Stimulated activated CD4-positive, alpha-beta T cell treated with anti-CD3 and anti-CD28 coated beads, Interleukin-2, amount 100 ng/mL, for 24 hours (primary cell): ENCODE data around the gene AUTS2.

Experiments
- DNase-seq, 2 donors: peaks; one replicate each; pipeline ENCODE4 v3.0.0-alpha.2; 2020

Gene AUTS2

DNA sequence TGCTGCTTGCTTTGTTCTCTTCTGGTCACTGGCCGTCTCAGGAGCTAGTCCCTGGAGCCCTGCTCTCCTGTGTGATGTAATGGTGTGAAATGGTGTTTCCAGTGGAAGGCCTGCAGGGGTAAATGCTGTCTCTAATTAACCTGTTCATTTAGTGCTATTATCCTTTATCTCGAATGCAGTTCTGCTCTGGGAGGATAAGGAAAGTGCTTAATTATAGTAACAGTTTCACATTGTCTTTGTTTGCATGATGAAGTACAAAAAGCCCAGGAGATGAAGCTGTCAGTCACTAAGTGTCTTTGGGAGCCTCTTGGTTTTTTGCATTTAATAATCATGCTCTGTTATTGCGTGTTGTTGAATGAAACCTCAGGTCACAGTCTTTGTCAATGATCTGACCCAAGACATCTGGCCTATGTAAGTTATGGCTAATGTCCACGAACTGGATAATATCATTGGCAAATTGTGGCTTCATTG is 778.3 kb downstream of the AUTS2 start:
- DNase-seq, result no peak

DNA sequence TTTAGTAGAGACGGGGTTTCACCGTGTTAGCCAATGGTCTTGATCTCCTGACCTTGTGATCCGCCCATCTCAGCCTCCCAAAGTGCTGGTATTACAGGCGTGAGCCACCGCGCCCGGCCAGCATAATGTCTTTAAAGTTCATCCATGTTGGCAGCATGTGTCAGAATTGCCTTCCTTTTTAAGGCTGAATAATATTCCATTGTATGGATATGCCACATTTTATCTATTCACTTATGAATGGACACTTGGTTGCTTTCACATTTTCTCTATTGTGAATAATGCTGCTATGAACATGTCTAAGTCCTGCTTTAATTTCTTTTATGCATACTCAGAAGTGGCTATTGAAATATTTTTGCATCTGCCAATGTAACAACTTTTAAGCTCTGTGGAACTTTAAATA is 779.7 kb downstream of the AUTS2 start:
- DNase-seq, result no peak

DNA sequence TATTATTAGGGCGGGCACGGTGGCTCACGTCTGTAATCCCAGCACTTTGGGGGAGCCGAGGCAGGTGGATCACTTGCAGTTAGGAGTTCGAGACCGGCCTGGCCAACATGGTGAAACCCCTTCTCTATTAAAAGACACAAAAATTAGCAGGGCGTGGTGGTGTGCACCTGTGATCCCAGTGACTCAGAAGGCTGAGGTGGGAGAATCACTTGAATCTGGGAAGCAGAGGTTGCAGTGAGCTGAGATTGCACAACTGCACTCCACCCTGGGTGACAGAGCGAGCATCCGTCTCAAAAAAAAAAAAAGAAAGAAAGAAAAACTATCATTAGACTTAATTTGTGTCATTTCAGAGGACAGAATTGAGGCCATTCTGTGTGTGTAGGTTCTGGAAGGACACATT is 780.9 kb downstream of the AUTS2 start:
- DNase-seq, result no peak

DNA sequence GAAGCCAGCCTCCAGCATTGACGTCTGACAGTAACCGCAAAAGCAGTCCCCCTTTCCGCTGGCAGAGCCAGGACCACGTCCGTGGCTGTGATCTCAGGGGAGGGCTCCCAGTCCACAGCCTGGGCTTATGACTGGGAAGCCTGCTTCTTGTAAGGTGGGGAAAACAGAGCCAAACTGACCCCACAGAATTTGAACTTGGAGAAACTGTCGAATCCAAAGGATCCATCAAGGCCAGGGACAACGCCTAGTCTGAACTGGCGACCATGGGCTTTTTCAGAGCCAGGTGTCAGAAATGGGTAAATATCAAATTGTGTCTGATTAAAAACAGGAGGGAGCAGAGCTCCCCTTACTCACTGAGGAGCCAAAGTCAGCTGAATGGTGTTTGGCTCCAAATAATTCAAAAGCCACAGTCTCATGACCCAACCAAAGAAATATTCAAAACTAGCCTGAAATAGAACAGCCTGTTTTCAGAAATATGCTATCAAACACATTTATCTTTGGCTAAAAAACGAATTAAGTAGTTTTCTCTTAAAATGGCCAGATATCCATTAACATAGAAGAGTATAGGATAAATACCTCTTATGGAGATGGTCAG is 782.2 kb downstream of the AUTS2 start:
- DNase-seq, result no peak

DNA sequence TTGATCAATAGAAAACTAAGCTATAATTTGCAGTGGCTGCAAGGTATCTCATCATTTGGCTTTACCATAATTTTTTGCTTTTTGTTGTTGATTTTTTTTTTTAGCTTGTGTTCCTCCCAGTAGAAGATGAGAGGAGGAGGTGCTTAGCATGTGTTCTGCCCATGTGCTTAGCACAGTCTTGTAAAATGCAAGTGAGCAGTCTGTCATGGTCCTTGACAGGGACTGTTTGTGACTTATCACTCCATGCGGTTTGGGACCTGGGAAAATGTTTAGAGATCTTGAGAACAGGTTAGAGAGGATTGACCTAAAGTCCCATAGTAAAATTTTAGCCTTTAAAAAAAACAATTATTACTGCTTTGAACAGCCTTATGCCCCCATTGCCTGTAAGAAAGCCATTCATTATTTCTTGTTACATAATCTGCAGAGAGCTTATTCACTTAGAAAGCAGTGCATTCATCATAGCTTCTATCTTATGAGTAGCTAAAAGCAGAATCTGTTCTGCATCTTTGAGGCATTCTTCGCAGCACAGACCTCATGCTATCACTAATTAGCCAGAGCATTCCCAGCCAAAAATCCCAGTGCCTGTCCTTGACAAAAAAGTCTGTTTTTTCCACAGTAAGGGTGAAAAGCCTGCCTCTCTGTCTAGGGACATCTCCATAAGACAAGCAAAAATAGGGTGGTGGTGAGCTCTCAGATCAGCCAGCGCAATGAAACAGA is 784.9 kb downstream of the AUTS2 start:
- DNase-seq, result no peak

DNA sequence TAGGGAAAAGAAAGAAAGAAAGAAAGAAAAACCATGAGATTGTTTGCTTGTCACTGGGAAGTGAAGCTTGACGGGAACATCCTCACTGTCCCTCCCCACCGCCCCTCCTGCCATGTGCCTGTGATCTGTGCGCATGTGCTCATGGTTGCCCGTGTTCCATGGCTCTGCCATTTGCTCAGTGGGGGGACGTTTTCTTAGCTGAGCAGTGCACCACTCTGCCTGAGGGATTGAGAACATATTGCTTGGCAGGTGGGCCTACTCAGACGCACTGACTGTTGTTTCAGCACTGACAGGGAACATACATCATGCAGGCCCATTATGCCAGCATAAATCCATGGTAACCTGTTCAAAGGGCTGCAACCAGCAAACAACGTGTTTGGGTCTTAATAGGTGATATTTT is 785.7 kb downstream of the AUTS2 start:
- no peak for DNase-seq

DNA sequence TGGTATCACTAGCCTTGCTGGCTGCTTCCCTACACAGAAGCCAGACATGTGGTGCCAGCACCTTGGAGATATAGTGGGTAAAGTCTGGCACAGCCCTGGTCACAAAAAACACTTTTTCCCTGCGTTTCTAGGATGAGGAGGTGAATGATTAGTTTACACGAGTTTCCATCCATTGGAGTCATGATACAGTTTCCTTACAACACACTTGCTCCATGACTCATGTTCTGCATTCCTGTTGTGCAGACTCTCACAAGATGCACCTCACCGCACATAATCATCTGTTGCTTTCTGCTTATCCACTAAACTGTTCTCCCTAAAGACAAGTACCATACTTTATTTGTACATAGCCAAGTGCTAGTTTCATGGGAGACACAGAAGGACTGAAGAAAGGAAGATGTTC is 786.6 kb downstream of the AUTS2 start:
- no peak for DNase-seq

DNA sequence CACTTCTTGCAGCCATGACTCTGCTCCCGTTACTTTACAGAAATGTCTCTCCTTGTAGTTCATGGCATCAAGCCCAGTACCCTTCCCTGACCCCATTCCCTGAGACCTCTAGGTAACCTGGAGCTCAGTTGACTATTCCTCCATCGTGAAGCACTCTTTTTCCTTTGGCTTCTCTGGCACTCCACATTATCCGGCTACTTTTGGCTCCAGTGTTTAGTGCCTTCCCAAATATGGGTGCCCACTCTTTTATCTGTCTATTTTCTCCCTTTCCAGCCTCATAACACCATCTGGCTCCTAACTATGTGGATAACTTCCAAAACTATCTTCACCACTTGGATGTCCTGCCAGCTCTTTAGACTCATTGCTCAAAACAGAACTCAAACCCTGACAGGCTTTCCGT is 788.9 kb downstream of the AUTS2 start:
- DNase-seq, result no peak

DNA sequence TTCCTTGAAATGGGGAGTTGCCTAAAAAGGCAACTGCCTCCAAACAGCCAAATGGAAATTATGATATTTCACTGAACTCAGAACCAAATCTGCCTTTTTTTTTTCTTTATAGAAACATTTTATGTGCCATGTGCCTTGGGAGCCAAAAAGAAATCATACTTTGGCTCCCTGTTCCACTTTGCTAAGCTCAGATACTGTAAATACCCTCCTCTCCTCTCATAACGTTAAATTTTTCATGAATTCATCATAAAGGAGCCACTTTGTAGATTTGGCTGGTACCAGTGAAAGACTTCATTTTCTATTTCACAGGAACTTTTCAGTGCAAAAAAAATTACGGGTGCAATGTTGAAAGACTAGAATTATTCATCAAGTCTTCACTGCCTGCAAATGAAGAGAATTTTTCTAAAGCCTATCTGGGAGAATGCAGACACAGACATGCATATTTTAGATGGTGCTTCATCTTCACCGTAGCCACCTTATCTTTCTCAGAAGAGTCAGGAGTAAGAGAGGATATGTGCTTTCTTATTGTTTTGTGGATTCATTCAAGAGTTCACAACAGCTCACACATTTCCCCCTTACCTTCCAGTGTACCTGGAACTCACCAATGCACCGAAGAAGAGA is 791.4 kb downstream of the AUTS2 start:
- no peak for DNase-seq

DNA sequence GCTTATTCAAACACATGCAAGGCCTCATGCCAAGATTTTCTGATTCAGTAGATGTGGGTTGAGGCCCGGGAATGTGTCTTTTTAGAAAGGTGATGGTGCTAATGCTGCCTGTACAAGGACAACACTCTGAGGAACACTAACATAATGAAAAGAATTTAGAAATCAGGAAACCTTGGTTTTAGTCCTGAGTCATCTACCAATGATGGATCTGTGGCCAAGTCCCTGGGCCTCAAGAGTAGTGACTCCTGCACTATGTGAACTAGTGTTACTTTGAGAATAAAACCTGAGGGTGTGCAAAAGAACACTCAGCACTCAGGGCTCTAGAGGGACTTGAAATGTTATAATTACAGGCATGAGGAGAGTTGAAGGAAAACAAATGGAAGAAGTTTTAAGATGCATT is 792.0 kb downstream of the AUTS2 start:
- no peak for DNase-seq

DNA sequence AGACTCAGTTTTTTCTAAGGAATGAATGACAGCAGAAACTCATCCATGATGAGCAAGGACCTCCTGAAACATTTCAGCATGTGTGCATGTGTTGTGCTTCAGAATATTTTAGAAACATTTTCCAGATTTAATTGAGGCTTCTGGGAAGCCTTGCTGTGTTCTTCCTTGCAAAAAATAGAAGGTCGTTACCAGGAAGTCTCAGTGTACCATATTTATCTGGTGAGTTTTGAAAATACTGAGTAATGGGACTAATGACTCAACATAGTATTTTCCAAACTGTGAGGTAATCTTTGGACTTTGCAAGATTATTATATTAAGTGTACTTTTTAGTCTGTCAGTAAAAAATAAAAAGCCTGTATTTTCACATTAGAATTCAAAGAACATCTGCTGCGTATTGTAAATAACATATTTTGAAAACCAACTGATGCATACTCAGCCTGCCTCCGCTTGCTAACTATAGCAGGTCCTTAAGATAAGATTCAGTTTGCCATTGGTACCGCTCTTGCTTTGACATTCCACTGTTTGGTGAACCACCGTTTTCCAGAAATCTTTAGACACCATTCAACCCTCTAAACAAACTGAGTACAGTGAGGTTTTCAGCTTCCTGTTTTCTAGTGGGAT is 794.1 kb downstream of the AUTS2 start:
- DNase-seq, result no peak

DNA sequence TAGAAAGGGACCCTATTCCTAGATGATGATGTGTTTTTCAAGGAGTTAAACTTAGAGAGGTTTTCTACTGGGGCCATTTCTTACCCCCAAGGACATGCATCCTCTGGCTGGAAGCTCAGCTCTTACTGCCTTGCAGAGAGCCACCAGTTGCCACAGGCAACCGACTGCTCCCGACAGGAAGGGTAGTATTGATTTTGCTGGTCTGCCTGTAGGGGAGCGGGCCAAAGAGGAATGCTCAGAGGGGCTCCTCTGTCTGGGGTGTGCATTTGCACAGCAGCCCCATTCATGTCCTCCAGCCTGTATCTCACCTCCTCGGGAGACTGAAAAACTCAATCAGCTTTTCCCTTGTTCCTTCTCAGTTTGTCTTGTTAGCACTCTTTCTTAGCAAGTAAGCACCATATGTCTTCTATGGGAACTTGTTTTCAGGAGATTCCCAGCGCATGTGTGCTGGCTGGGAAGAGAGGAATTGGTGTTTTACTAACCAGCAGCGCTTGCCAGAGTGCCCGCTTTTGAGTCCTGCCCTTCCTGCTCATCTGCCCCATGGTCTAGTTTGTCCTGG is 794.7 kb downstream of the AUTS2 start:
- DNase-seq, result no peak

DNA sequence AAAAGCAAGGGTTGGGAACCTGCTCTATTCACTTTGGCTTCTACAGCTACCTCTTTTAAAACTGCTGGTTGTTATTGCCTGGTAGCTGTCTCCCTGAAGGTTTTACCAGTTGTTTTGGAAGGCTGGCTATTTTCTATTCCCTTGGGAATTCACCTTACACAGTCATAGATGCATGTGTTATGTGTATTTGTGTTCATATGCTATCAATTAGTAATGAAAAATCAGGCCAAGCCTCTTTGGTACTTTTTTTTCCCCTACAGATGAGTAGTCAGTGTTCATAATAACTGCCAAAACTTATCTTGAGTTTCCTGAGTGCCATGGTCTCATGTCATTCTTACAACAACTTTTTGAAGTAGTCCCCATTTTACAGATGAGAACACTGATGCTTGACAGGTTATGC is 795.7 kb downstream of the AUTS2 start:
- DNase-seq, result no peak

DNA sequence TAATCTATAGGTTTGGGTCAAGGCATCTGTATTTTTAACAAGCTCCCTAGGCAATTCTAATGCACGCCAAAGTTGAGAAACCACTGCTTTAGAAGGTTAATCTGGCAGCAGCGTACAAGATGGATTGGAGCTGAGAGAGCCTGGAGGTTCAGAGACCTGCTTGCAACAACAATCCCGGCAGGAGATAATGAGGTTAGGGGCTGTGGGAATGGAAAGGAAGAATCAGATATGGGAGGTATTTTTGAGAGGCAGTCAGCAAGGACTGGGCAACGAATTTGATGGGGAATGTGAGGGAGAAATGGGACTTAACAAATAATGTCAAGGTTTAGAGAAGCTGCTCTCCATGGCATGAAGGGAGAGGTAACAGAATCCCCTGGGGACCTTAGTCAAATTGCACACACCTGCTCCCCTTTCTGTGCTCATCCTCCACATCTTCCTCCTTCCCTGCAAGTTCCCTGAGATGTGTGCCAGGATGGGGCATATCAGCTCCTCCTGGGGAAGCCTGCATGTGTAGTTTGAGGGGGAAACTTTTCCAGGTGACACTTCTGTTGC is 802.6 kb downstream of the AUTS2 start:
- DNase-seq, result no peak

DNA sequence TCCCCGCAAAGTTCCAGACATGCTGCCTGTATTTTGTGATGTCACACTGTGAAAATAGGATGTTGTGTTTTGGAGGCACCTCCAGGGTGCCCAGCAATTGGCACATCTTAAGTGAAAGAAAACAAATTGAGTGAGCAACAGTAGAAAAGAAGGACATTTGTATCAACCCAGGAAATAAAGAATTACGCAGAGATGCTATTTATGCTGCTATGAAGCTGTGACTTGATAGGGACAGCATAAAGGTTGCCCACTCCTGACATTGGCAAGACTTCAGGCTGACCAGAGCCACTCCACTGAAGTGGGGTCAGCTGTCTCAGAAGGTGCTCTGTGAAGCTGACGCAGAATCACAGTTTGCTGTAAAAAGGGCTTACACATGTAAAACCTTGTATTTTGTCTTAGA is 803.8 kb downstream of the AUTS2 start:
- DNase-seq, result no peak

DNA sequence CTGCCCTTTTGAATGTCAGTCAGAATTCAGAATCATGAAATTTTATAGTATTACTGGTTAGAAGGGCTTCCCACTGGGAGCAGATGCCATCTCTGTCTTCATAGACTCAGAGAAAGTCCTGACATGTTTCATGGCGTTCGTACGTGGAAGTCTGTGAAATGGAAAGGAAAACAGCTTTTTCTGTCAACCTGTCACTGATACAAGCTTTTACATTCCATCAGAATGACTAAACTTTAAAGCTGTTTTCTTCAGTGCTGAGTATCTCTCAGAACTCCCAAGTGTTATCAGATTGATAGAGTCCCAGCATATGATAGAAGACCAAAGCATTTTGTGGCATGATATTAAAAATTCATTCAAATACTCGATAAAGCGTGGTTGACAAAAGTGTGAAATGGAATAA is 807.0 kb downstream of the AUTS2 start:
- DNase-seq, result no peak

DNA sequence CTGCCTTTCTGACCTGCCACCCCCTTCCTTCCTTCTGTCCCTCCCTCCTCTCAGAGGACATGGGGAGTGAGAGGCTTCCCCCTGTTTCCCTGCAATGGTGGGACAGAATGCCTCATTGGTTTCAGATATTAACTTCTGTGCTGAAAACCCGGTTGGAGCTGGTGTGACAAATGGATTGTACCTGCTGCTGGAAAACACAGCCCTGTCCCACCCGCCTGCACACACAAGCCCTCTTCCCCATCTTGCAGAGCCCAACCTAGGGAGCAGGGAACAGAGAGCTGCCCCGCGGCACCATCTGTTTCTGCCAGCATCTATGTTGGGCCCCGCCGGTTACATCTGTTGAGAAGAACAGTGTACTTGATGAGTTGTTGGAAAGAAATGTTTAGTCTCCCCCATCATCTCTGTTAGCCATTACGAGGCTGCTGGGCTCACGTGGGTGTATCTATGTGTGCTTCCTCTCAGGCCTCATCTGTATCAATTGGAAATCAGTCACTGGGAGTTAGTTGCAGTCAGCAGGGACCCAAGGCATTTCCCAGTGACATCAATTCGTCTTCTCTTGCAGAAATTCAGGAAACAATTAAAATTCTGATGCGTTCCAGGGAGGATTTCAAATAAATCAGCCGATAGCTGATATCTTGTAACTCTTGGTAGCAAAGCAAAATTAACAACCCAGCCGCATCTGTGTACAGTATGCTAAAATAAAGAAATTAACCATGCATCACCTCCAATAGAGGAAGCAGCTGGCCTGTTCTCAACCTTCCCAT is 808.1 kb downstream of the AUTS2 start:
- no peak for DNase-seq

DNA sequence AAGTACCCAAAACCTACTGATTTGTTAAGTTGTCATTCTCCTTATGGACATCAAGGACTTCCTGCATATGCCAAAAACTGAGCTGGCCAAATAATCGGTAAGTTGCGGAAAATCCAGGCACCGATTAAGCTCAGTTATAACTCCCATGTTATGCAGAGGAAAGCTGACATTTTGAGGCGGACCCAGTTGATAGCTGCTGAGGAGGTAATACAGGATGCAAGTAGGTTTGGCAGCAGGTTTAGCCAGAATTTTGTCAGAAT is 808.6 kb downstream of the AUTS2 start:
- no peak for DNase-seq

DNA sequence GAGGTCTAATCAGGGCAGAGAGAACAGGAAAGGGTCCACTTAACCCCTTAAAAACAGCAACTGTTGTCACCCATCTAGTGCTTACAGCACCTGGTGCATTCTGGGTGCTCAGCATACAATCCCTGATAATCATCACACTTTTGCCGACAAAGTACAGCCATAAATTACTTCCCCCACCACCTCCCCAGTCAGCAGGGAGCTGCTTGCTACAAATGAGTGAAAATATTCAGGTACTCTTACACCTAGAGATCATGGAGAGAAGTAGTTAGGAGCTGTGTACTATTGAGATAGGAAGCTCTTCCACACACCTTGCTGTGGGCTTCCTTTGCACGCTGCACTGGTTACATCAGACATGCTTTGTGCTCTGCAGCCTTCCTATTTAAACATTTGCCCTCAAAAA is 810.2 kb downstream of the AUTS2 start:
- no peak for DNase-seq

DNA sequence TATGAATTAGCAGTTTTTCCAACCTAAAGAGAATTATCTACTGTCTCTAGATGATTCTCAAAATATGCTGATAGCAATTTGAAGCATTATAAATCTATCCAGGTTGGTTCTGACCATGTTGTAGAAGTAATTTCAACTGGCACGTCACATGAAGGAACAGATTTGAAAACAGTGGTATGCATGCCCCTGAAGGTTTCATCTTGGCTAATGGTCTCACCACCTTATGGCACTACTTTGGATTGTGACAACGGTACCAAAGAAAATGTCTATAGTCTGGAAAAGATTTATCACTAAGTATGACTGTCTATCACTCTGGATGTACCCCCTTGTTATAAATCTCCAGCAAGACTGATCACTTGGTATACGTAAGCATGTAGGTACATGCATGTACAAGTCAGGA is 810.6 kb downstream of the AUTS2 start:
- DNase-seq, result no peak

DNA sequence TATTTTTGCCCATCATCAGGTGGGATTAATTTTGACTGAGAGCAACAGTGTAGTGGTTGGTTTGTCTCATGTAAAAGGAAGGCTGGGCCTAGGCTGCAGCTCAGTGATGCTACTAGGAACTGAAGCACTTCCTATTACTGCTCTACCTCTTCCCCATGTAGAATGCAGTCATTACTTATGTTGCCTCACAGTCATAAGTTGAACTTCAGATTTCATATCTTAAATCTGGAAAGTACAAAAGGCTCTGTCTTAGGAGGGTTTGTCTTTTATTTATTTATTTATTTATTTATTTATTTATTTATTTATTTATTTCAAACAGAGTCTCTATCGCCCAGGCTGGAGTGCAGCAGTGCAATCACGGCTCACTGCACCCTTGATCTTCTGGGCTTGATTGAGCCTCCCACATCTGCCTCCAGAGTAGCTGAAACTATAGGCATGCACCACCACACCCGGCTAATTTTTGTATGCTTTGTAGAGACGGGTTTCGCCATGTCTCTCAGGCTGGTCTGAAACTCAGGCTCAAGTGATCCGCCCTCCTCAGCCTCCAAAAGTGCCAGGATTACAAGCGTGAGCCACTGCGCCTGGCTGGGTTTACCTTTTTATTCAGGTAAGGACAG is 812.0 kb downstream of the AUTS2 start:
- no peak for DNase-seq

DNA sequence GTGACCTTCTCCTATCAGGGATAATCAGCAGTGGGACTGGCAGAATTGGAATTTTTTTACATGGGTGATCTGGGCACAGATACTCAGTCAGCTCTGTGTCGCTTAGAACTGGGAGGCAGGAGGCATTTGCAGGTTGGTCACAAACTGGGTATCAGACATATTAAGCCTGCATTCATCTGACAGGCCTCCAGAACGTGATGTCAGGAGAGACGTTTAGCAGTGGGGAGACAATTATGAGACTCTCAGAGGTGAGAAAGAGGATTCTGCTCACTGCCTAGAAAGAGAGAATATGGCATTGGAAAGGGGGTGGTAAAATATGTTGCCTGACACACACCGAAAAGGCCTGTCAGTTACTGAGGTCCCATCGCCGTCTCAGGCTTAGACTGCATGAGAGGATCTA is 816.1 kb downstream of the AUTS2 start:
- DNase-seq, result no peak
